ENCODE data around the gene TNFAIP8.

TNFAIP8 gene

GRCh38 chr5:119347574-119347973 lies 8.2 kb upstream of the TNFAIP8 start:
- CTCF ChIA-PET: interaction anchor here (0.6 to 1.7 kb wide), 7 partner anchors 9 to 65 kb away, joined by 3 to 6 read pairs (median 3); partner anchors contain the start of gene TNFAIP8
- DNase-seq (ENCODE audit: low read depth, low spot score): no peak
- POLR2A ChIA-PET: interaction anchor here (1.2 kb wide), 1 partner anchor 9 kb away, joined by 4 read pairs; no protein-coding TSS in a partner anchor
- H3K4me3 ChIP-seq (ENCODE audit: low read depth, low read length): no peak overlapping the region
- TF ChIP-seq, protein P1, sequence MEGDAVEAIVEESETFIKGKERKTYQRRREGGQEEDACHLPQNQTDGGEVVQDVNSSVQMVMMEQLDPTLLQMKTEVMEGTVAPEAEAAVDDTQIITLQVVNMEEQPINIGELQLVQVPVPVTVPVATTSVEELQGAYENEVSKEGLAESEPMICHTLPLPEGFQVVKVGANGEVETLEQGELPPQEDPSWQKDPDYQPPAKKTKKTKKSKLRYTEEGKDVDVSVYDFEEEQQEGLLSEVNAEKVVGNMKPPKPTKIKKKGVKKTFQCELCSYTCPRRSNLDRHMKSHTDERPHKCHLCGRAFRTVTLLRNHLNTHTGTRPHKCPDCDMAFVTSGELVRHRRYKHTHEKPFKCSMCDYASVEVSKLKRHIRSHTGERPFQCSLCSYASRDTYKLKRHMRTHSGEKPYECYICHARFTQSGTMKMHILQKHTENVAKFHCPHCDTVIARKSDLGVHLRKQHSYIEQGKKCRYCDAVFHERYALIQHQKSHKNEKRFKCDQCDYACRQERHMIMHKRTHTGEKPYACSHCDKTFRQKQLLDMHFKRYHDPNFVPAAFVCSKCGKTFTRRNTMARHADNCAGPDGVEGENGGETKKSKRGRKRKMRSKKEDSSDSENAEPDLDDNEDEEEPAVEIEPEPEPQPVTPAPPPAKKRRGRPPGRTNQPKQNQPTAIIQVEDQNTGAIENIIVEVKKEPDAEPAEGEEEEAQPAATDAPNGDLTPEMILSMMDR (IDR thresholded peaks at IDR 0.05; ENCODE audit: insufficient read depth, low read length, missing control alignments): no peak

DNA sequence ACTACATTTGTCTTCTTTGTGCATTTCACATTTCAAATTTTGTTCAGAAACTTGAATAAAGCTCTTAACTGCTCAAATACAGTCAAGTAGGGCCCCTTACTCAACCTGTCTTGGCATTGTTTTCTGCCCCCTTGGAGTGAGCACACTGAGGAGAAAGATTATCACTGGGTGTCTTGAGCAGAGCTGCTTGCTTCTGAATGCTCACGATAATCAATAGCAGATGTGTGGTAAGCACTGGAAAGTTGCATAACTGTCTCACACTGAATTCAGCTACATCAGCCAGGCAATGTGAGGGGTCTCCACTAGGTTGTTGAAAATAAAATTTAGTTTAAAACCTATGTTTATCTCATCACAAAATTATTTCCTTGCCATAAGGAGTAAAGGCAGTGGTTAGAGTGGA lies 7.8 kb upstream of the TNFAIP8 start:
- ChIA-PET CTCF (interaction anchor here (0.6 to 1.7 kb wide), 7 partner anchors 8 to 64 kb away, joined by 3 to 6 read pairs (median 3); partner anchors contain the start of gene TNFAIP8), POLR2A (interaction anchor here (1.2 kb wide), 1 partner anchor 9 kb away, joined by 4 read pairs; no protein-coding TSS in a partner anchor)
- no peak for DNase-seq (ENCODE audit: low read depth, low spot score)
- TF ChIP-seq, protein P1 (IDR thresholded peaks at IDR 0.05; ENCODE audit: insufficient read depth, low read length, missing control alignments): no peak
- no peak overlapping the region for H3K4me3 ChIP-seq (ENCODE audit: low read depth, low read length)

GRCh38 chr5:119353213-119353612 lies 2.6 kb upstream of the TNFAIP8 start:
- TF ChIP-seq, protein P1 (IDR thresholded peaks at IDR 0.05; ENCODE audit: insufficient read depth, low read length, missing control alignments): no peak
- POLR2A ChIA-PET: no interaction called here
- H3K4me3 ChIP-seq (ENCODE audit: low read depth, low read length): no peak overlapping the region
- CTCF ChIA-PET: no interaction called here
- DNase-seq (ENCODE audit: low read depth, low spot score): no peak

GRCh38 chr5:119353686-119354366 lies 2.0 kb upstream of the TNFAIP8 start:
- no peak overlapping the region for H3K4me3 ChIP-seq (ENCODE audit: low read depth, low read length)
- CTCF ChIA-PET: no interaction called here
- POLR2A ChIA-PET: no interaction called here
- TF ChIP-seq, protein P1 (IDR thresholded peaks at IDR 0.05; ENCODE audit: insufficient read depth, low read length, missing control alignments): no peak
- no peak for DNase-seq (ENCODE audit: low read depth, low spot score)

GRCh38 chr5:119354537-119355243 lies 1.1 kb upstream of the TNFAIP8 start:
- POLR2A ChIA-PET: no interaction called here
- CTCF ChIA-PET: interaction anchor here (0.9 kb wide), 1 partner anchor 14 kb away, joined by 3 read pairs; no protein-coding TSS in a partner anchor
- TF ChIP-seq, protein P1 (IDR thresholded peaks at IDR 0.05; ENCODE audit: insufficient read depth, low read length, missing control alignments): no peak
- DNase-seq (ENCODE audit: low read depth, low spot score): no peak
- peak overlapping the region; percentile 69; the same call in 1 of the 2 replicates for H3K4me3 ChIP-seq (ENCODE audit: low read depth, low read length)

GRCh38 chr5:119355244-119355638 lies 578 bp upstream of the TNFAIP8 start:
- TF ChIP-seq, protein P1 (IDR thresholded peaks at IDR 0.05; ENCODE audit: insufficient read depth, low read length, missing control alignments): no peak
- peak overlapping the region; percentile 69 for H3K4me3 ChIP-seq (ENCODE audit: low read depth, low read length)
- ChIA-PET CTCF (interaction anchor here (0.9 to 3.0 kb wide), 4 partner anchors 14 to 295 kb away, joined by 3 to 29 read pairs (median 3); no protein-coding TSS in a partner anchor), POLR2A (interaction anchor here (1.5 kb wide), 1 partner anchor 87 kb away, joined by 6 read pairs; no protein-coding TSS in a partner anchor)
- DNase-seq (ENCODE audit: low read depth, low spot score): no peak
